ENCODE measurements around the gene KRTAP4-3.
"Not testable (repeated sequence)": the region's sequence is repeated elsewhere in the genome, so short reads cannot be mapped to it uniquely, and the experiment has no call there.

Gene KRTAP4-3

DNA sequence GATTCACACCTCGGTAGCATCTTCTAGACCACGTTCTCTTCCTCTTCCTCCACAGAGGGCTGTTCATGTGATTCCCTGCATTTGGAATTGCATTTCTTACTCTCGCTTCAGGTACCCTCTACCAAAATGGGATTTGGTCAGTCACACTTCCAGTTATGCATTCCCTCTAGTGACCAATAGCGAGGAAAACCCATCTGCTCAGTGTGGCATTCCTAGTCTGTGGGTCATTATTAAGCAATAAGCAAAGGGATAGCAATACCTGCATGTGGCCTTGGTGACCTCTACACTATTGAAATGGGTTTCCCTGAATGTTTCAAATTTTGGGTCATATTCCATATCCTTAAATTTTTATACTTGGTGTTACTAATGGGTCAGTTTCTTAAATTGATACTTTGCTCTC, 18.0 kb downstream of the KRTAP4-3 start:
- DNase-seq = no peak

DNA sequence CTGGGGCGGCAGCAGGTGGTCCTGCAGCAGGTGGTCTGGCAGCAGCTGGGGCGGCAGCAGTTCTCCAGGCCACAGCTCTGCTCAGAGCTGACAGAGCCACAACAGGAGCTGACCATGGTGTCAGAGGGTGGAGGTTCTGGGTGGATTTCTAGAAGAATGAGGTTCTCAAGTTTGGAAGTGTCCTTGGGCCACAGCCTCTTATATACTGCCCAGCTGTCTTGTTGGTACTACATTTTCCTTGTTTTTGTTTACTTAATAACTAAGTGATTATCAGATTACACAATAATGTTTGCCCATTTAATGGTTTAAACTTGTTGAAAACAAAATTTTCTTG, 18.4 kb downstream of the KRTAP4-3 start, which contains the start of gene KRTAP4-5:
Gene KRTAP4-5, minus strand, starts transcription at position 174 of the 334 bp plus-strand sequence. Its CDS starts 58 bp downstream, at position 116.
- no peak for DNase-seq

DNA sequence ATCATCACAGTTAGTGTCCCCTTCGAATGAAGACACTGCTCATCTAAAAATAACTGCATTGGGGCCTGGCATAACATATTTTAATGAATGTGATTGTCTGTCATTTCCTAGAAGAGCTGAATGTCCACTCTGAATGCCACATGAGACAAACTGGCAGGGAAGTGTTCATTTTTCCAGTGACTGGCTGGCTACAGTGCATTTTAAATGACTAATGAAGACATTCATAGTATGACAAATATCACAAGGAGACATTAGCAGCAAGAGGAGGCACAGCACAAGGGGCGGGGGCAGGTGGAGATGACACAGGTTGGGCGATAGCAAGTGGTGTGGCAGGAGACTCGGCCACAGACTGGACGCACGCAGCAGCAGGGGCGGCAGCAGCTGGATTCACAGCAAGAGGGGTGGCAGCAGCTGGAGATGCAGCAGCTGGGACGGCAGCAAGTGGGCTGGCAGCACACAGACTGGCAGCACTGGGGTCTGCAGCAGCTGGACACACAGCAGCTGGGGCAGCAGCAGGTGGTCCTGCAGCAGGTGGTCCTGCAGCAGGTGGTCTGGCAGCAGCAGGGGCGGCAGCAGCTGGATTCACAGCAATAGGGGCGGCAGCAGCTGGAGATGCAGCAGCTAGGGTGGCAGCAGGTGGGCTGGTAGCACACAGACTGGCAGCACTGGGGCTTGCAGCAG, 18.9 kb downstream of the KRTAP4-3 start:
- not testable (repeated sequence) for DNase-seq

DNA sequence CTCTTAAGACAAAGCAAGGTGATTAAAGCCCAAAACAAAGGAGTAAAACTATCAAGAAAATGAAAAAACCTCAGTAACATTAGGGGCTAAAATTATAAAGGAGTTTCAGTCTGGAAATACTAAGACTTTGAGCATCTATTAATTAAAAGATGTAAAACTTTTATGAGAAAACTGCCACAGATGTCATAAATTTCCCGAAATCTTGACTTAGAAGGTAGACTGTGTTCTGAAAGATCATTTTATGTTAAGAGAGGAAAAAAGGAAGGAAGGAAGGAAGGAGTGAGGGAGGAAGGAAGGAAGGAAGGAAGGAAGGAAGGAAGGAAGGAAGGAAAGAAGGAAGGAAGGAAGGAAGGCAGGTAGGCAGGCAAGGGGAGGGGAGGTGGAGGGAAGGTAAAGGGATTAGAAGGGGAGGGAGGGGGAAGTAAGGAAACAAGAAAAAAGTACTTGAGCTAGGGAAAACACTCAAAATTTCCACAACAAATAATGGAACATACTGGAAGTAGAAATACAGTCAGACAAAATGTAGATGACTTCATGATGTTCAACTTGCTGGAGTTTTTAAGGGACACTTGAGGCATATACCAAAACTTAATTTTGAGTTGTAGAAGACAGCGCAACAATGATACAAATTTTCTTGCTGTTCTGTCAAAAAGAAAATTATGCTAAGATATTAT, 20.4 kb downstream of the KRTAP4-3 start:
- DNase-seq = no peak

DNA sequence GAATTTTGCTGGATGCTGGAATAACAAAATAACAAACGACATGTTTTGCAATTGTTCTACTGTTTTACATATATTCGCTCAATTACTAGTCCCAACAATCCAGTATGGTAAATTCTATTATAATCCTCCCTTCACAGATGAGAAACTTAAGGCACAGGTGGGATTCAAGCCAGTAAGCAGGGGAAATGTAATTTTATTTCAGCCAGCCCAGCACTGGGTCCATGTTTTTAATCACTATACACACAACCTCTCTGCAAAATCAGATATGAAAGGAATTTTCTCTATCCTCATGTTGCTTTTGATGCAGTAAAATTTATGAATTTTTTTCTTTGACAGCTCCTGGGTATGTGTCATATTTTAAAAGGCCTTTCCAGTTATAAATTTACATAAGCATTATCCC, 22.8 kb downstream of the KRTAP4-3 start:
- DNase-seq = no peak

GRCh38 chr17:41144846-41145245, 23.2 kb downstream of the KRTAP4-3 start:
- DNase-seq = no peak

GRCh38 chr17:41141361-41141760, 26.7 kb downstream of the KRTAP4-3 start:
- DNase-seq = no peak

GRCh38 chr17:41140360-41141131, 27.5 kb downstream of the KRTAP4-3 start, which contains the start of gene KRTAP4-6:
Gene KRTAP4-6 (minus strand): TSS chr17:41140544. CDS start chr17:41140487, 57 bp downstream.
- no peak for DNase-seq

- not testable (repeated sequence) for DNase-seq
Measured at GRCh38 chr17:41139865-41140264, 28.2 kb downstream of the KRTAP4-3 start.

GRCh38 chr17:41133880-41134735, 33.9 kb downstream of the KRTAP4-3 start:
- DNase-seq = no peak

DNA sequence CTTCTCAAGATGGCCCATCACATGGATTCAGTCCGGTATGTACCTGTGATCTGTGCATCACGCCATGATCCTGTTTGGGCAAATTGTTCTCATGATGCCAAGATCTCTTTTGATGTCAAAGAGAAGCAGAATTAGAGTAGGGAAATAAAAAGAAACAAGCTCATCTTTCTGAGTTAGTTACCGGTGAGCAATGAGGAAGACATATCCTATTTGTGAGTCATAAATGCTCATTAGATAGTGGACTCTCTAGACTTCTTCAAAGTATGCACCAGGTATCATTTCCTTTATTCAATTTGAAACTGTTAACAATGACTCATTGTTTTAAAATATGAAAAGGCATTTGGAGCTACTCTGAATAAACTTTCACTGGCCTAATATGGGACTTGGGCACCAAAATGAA, 36.0 kb downstream of the KRTAP4-3 start:
- DNase-seq = no peak

DNA sequence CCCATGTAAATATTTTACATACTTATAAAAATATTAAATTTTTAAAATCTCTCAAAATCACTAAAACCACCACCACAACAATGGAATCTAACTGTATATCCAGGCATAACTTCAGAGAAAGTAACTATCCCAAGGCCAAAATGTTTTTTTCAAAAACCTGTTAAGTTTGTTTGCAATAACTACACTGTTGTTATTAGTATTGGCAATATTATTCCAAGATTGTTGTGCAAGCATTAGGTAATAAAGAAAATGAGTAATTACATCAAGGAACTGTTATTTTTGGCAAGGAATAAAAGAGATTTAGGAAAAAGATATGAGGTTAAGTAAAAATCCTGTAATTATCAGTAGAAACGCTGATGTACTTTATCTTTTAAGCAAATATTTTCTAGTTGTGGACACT, 40.6 kb downstream of the KRTAP4-3 start:
- no peak for DNase-seq

- DNase-seq = no peak
Measured at GRCh38 chr17:41126412-41126811, 41.6 kb downstream of the KRTAP4-3 start.

- DNase-seq = no peak
Measured at GRCh38 chr17:41125064-41125463, 43.0 kb downstream of the KRTAP4-3 start.

GRCh38 chr17:41123991-41124371, 44.0 kb downstream of the KRTAP4-3 start, which contains the start of gene KRTAP4-12:
Gene KRTAP4-12 (minus strand): TSS chr17:41124182. CDS start chr17:41124122, 60 bp downstream.
- not testable (repeated sequence) for DNase-seq

DNA sequence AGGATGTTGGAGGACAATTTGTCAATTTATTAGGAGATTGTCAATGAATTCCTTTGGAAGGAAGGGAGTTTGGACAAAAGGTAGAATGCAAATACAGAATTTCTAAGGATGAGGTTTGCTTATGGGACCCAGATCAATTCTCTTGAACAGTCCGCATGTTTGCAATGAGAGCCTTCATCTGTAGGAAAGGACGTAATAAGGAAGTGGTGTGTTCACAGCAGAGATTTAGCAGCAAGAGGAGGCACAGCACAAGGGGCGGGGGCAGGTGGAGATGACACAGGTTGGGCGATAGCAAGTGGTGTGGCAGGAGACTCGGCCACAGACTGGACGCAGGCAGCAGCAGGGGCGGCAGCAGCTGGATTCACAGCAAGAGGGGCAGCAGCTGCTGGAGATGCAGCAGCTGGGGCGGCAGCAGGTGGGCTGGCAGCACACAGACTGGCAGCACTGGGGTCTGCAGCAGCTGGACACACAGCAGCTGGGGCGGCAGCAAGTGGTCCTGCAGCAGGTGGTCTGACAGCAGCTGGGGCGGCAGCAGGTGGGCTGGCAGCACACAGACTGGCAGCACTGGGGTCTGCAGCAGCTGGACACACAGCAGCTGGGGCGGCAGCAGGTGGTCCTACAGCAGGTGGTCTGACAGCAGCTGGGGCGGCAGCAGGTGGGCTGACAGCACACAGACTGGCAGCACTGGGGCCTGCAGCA, 44.6 kb downstream of the KRTAP4-3 start:
- not testable (repeated sequence) for DNase-seq

DNA sequence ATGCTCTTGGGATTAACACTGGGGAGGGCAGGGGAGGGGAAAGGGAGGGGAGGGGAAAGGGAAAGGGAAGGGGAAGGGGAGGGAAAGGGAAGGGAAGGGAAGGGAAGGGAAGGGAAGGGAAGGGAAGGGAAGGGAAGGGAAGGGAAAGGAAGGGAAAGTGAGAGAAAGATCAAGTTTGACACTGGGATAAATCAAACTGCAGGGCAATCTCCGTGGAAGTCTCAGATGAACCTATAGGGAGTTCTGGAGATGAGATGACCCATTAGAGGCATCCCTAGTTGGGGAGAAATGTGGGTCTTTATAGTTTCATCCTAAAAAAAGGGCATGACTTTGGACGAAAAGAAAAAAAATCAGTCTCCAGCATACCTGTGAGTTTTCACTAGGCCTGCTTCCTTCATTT, 46.3 kb downstream of the KRTAP4-3 start:
- no peak for DNase-seq

GRCh38 chr17:41119696-41120690, 48.0 kb downstream of the KRTAP4-3 start:
- not testable (repeated sequence) for DNase-seq

DNA sequence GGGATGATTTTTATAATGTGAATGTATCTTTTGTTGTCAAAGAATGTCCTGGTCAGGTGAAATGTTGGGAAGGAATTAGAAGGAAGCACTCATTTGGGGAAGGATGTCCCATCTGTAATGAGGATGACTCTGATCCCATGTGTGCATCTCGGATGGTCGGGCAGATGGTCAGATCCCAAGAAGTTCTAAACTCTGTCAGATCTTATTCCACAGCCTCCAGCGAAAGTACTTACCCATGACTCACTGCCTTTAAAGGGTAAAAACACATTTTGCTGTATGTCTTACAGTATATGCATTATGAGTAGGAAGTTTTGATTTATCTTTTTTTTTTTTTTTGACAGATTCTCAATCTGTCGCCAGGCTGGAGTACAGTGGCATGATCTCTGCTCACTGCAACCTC, 49.3 kb downstream of the KRTAP4-3 start:
- DNase-seq = no peak

DNA sequence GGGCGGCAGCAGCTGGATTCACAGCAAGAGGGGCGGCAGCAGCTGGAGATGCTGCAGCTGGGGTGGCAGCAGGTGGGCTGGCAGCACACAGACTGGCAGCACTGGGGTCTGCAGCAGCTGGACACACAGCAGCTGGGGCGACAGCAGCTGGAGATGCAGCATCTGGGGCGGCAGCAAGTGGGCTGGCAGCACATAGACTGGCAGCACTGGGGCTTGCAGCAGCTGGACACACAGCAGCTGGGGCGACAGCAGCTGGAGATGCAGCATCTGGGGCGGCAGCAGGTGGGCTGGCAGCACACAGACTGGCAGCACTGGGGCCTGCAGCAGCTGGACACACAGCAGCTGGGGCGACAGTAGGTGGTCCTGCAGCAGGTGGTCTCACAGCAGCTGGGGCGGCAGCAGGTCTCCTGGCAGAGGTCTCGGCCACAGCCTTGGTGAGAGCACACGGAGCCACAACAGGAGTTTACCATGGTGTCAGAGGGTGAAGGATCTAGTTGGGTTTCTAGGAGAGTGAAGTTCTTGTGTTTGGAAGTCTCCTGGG, 50.1 kb downstream of the KRTAP4-3 start, which contains the start of gene KRTAP4-11:
Gene KRTAP4-11, minus strand, starts transcription at position 528 of the 541 bp plus-strand sequence. Its CDS starts 58 bp downstream, at position 470.
- not testable (repeated sequence) for DNase-seq

Measured in stimulated activated CD4-positive, alpha-beta T cell treated with anti-CD3 and anti-CD28 coated beads, Interleukin-1b, Interleukin-23, amount 100 ng/mL, for 48 hours (primary cell).